GM12878 (cell line): ENCODE data around the gene LRFN2. TPM values are rescaled to one million over a fixed set of nuclear protein-coding genes. Genes with fewer than 3 reads are reported as not detected.

Source experiments
- ATAC-seq: fragments of 200-7000 bp; cut with Tn5 transposase; 3 replicates; pipeline ENCODE4 v1.9.1; 2020; ENCODE audit warnings: mild to moderate bottlenecking, moderate library complexity
- BruUV-seq: library from RNA; stranded (reverse); fragments of 400-500 nt; replicated peaks from 2 replicates; lab custom pipeline; 2021; lab: Mats Ljungman, UMichigan
- CTCF ChIA-PET: fragments of 300-600 bp; sonication (Branson Sonifier 250); formaldehyde crosslinking; extraction: SDS; loops from one replicate; lab custom pipeline; 2021; ENCODE audit warnings: inconsistent platforms; lab: Yijun Ruan, JAX
- POLR2A ChIA-PET: fragments of 350-600 bp; formaldehyde crosslinking; extraction: SDS; loops from one replicate; lab custom pipeline; 2021; ENCODE audit warnings: inconsistent platforms; lab: Charles Lee
- RAD21 ChIA-PET: fragments of 300-600 bp; sonication (Branson Sonifier 250); formaldehyde crosslinking; loops from one replicate; lab custom pipeline; 2023; ENCODE audit warnings: antibody characterized with exemption; ENCODE audit not compliant: unreplicated experiment; lab: Charles Lee
- SMC1A ChIA-PET: fragments of 300-600 bp; sonication (Branson Sonifier 250); formaldehyde crosslinking; loops from one replicate; lab custom pipeline; 2023; ENCODE audit not compliant: unreplicated experiment, uncharacterized antibody; lab: Charles Lee
- DNase-seq: peaks from one replicate; pipeline ENCODE4 v3.0.0-alpha.2; 2011; ENCODE audit warnings: low read depth, low spot score
- FAIRE-seq: peaks from 3 replicates; lab custom pipeline; 2011; peaks lifted over from hg19 to GRCh38; lab: Jason Lieb, UNC
- H2AFZ ChIP-seq: 2 replicates; pipeline ENCODE4 v1.6.0; 2011; ENCODE audit warnings: low read depth, low read length, control low read depth; ENCODE audit not compliant: control insufficient read depth
- H3K27ac ChIP-seq: 2 replicates; pipeline ENCODE4 v1.5.1; 2011; ENCODE audit warnings: control low read depth; ENCODE audit not compliant: control insufficient read depth, insufficient read depth
- H3K27me3 ChIP-seq, 2 experiments: replicated peaks in 1 of 2; 2 replicates each; pipeline versions ENCODE4 v1.6.0 to v1.6.1; 2011; ENCODE audit warnings: low read length in 1 of 2; ENCODE audit not compliant: control insufficient read depth in 2 of 2, insufficient read depth in 2 of 2
- H3K36me3 ChIP-seq, 2 experiments: 2 replicates each; pipeline ENCODE4 v1.5.1; 2011; ENCODE audit warnings: low read length in 1 of 2; ENCODE audit not compliant: control insufficient read depth in 2 of 2, insufficient read depth in 2 of 2
- H3K4me1 ChIP-seq: 2 replicates; pipeline ENCODE4 v1.6.1; 2011; ENCODE audit warnings: mild to moderate bottlenecking, low read length, moderate library complexity, mixed read lengths; ENCODE audit not compliant: control insufficient read depth, insufficient read depth
- H3K4me2 ChIP-seq: 2 replicates; pipeline ENCODE4 v1.6.0; 2011; ENCODE audit warnings: control low read depth; ENCODE audit not compliant: control insufficient read depth, insufficient read depth
- H3K4me3 ChIP-seq: fragments of 200-600 bp; sonication (generic); 2 replicates; pipeline ENCODE4 v1.5.1; 2016
- H3K79me2 ChIP-seq: 2 replicates; pipeline ENCODE4 v1.6.0; 2011; ENCODE audit warnings: low read length; ENCODE audit not compliant: control insufficient read depth, insufficient read depth
- H3K9ac ChIP-seq: 2 replicates; pipeline ENCODE4 v1.8.0; 2011; ENCODE audit warnings: low read length, control low read depth, mixed read lengths; ENCODE audit not compliant: control insufficient read depth, insufficient read depth
- H3K9me3 ChIP-seq: replicated peaks from 3 replicates; pipeline ENCODE4 v1.5.1; 2011; ENCODE audit warnings: mild to moderate bottlenecking, low read length; ENCODE audit not compliant: control insufficient read depth, insufficient read depth
- H4K20me1 ChIP-seq: 2 replicates; pipeline ENCODE4 v1.6.0; 2011; ENCODE audit not compliant: control insufficient read depth, insufficient read depth
- BMI1 ChIP-seq: fragments of 450-650 bp; IDR thresholded peaks from 2 replicates; pipeline ENCODE4 v1.6.1; 2016; ENCODE audit warnings: mild to moderate bottlenecking, moderate library complexity, borderline replicate concordance
- CHD1 ChIP-seq: IDR thresholded peaks from 2 replicates; pipeline ENCODE4 v1.6.1; 2012; ENCODE audit warnings: low read depth, low read length, improper control_type of control experiment
- EP300 ChIP-seq, 2 experiments: fragments of 150-350 bp in 1 of 2; IDR thresholded peaks; 2 replicates each; pipeline ENCODE4 v1.6.1; 2011 to 2012; ENCODE audit warnings: low read depth in 2 of 2, low read length in 2 of 2, borderline replicate concordance in 1 of 2, improper control_type of control experiment in 1 of 2, inconsistent platforms in 1 of 2; ENCODE audit not compliant: control insufficient read depth in 1 of 2
- ETV6 ChIP-seq, 2 experiments: fragments of 450-650 bp in 1 of 2; IDR thresholded peaks in 1 of 2; conservative IDR thresholded peaks in 1 of 2; 2 replicates each; pipeline ENCODE4 v1.6.1; 2014; ENCODE audit warnings: antibody characterized with exemption in 1 of 2, borderline replicate concordance in 1 of 2, low read depth in 1 of 2, mild to moderate bottlenecking in 1 of 2, moderate library complexity in 1 of 2
- JUNB ChIP-seq: IDR thresholded peaks from 2 replicates; pipeline ENCODE4 v1.6.1; 2016; ENCODE audit warnings: antibody characterized with exemption, mild to moderate bottlenecking
- LARP7 ChIP-seq: fragments of 450-650 bp; IDR thresholded peaks from 2 replicates; pipeline ENCODE4 v1.6.1; 2017; ENCODE audit warnings: mild to moderate bottlenecking
- MXI1 ChIP-seq: fragments of 150-350 bp; IDR thresholded peaks from 2 replicates; pipeline ENCODE4 v1.6.1; 2011; ENCODE audit warnings: low read depth, mild to moderate bottlenecking, inconsistent platforms, low read length, improper control_type of control experiment
- NBN ChIP-seq: fragments of 450-650 bp; IDR thresholded peaks from 2 replicates; pipeline ENCODE4 v1.6.1; 2016
- NFIC ChIP-seq: IDR thresholded peaks from 2 replicates; pipeline ENCODE4 v1.6.1; 2012; ENCODE audit warnings: low read depth, mild to moderate bottlenecking, inconsistent platforms, low read length, moderate library complexity
- PAX5 ChIP-seq: IDR thresholded peaks from 2 replicates; pipeline ENCODE4 v1.6.1; 2011; ENCODE audit warnings: low read depth, low read length, borderline replicate concordance
- PAX8 ChIP-seq: fragments of 450-650 bp; IDR thresholded peaks from 2 replicates; pipeline ENCODE4 v1.6.1; 2017; ENCODE audit warnings: mild to moderate bottlenecking, moderate library complexity
- POLR2A ChIP-seq: IDR thresholded peaks from 2 replicates; pipeline ENCODE4 v1.6.1; 2011; ENCODE audit warnings: low read depth, mild to moderate bottlenecking, low read length
- RAD51 ChIP-seq: fragments of 450-650 bp; IDR thresholded peaks from 2 replicates; pipeline ENCODE4 v1.6.1; 2016; ENCODE audit warnings: moderate library complexity, mild to moderate bottlenecking, inconsistent platforms
- RB1 ChIP-seq: fragments of 450-650 bp; formaldehyde crosslinking; IDR thresholded peaks from 2 replicates; pipeline ENCODE4 v1.6.1; 2017; ENCODE audit warnings: mild to moderate bottlenecking, borderline replicate concordance
- SMC3 ChIP-seq: IDR thresholded peaks from 2 replicates; pipeline ENCODE4 v1.6.1; 2011; ENCODE audit warnings: low read length, improper control_type of control experiment, borderline replicate concordance
- SREBF2 ChIP-seq: IDR thresholded peaks from 2 replicates; pipeline ENCODE4 v1.6.1; 2012; ENCODE audit warnings: mild to moderate bottlenecking, low read length
- TCF12 ChIP-seq: IDR thresholded peaks from 2 replicates; pipeline ENCODE4 v1.6.1; 2011; ENCODE audit warnings: low read depth, mild to moderate bottlenecking, low read length
- TCF7 ChIP-seq: IDR thresholded peaks from 2 replicates; pipeline ENCODE4 v1.6.1; 2014; ENCODE audit warnings: antibody characterized with exemption, borderline replicate concordance
- ZNF274 ChIP-seq: IDR thresholded peaks from one replicate; pipeline ENCODE4 v1.8.0; 2011; ENCODE audit not compliant: insufficient read length, insufficient read depth
- WGBS: methylation state at CpG from one replicate; pipeline ENCODE4 v1.1.6; 2016; ENCODE audit warnings: low lambda C conversion rate; ENCODE audit not compliant: insufficient replicate concordance, insufficient coverage; ENCODE audit errors: missing lambda C conversion rate; 5-methylcytosine and 5-hydroxymethylcytosine counted together
- in situ Hi-C: fragments of 300-500 bp; cut with MboI; formaldehyde crosslinking; loops from 9 replicates; pipeline ENCODE4 v1.14.3; 2018; ENCODE audit warnings: mixed read lengths
- intact Hi-C: fragments of 100-400 bp; cut with micrococcal nuclease; formaldehyde crosslinking; loops from one replicate; pipeline ENCODE4 v1.14.2; 2022; ENCODE audit not compliant: unreplicated experiment
- polyA plus RNA-seq, 11 experiments: library from polyadenylated mRNA; depleted of rRNA in 4 of 11; unstranded in 6 of 11; stranded (reverse) in 5 of 11; fragments of >200 nt; fragmentation: Nextera tagmentation in 4 of 11; fragmentation: Illumina TruSeq in 1 of 11; extraction: Ambion mirVana in 4 of 11; extraction: Trizol in 1 of 11; gene quantifications; 1 replicate in 1 of 11; 2 replicates in 10 of 11; pipeline versions ENCODE4 v1.2.1 to v1.2.3, GENCODE V29; 2011 to 2016; ENCODE audit warnings: inconsistent platforms in 2 of 11, missing spikeins in 2 of 11, low read depth in 1 of 11
- total RNA-seq, 4 experiments: library from RNA; depleted of rRNA in 3 of 4; stranded (reverse); fragments of >200 nt in 3 of 4; fragmentation: Illumina TruSeq in 1 of 4; extraction: Trizol in 1 of 4; gene quantifications; 2 replicates each; pipeline versions ENCODE4 v1.2.1 to v1.2.3, GENCODE V29; 2013 to 2021

The LRFN2 gene
- total and polyA plus RNA-seq, 10 of the 15 experiments (the other 5 are each of a cell fraction or from before 2014, with no cell fraction given), result not detected

DNA sequence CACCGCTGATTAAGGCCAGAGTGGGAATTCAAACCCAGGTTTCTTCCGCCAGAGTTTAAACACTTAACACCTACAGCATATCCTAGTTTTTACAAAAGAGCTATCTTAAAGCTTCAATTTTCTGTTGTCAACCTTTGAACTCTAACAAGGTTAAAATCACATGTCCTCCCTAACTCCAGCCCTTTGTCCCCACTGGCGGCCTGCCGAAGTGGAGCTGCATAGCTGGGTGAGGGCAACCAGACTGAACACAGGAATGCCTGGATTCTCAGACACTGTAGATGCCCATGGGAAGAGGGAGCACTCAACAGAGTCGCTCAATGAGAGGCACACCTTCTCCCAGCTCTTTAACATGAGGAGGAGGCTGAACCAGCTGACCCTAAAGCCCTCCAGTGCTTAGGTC, 59.1 kb downstream of the LRFN2 start:
- 33% methylated on average over 5 of the region's 5 CpGs for whole genome bisulfite sequencing
- no TSS peak for BruUV-seq

GRCh38 chr6:40526036-40526435, 61.1 kb downstream of the LRFN2 start:
- H3K36me3 ChIP-seq, result no peaks in the 10 kb centered on the region
- no peaks in the 10 kb centered on the region for H3K4me1 ChIP-seq
- H3K9me3 ChIP-seq, result no peaks in the 10 kb centered on the region
- peaks cover 2 to 3% of the 10 kb centered on the region in 2 experiments; a peak in 3 of 4 replicates for H3K27me3 ChIP-seq
- in situ Hi-C loops (no loop called here), intact Hi-C loops (no loop called here)
- DNase-seq (no peak), FAIRE-seq (no peak), ATAC-seq (no peak)
- H3K79me2 ChIP-seq, result no peaks in the 10 kb centered on the region
- ChIA-PET POLR2A (no interaction called here), RAD21 (no interaction called here), CTCF (no interaction called here), SMC1A (no interaction called here)
- TF ChIP-seq NBN (no peak), EP300 (IDR thresholded peaks at IDR 0.05; ENCODE audit: borderline replicate concordance in 1 of 2, control insufficient read depth in 1 of 2, low read depth in 2 of 2, low read length in 2 of 2) (no peak), NFIC (no peak), SMC3 (no peak), RAD51 (no peak), ZNF274 (no peak), POLR2A (no peak), LARP7 (no peak), PAX8 (no peak), JUNB (no peak), RB1 (no peak), TCF12 (no peak), CHD1 (no peak), ETV6 (conservative IDR thresholded peaks at IDR 0.05 in 1 of 2, IDR thresholded peaks at IDR 0.05 in 1 of 2; ENCODE audit: borderline replicate concordance in 1 of 2, low read depth in 1 of 2) (no peak), TCF7 (no peak), MXI1 (no peak), BMI1 (no peak)
- H3K4me2 ChIP-seq, result no peak overlapping the region
- no peaks in the 10 kb centered on the region for H4K20me1 ChIP-seq
- 57% methylated on average over 6 of the region's 6 CpGs for WGBS
- H2AFZ ChIP-seq, result no peak overlapping the region
- no peak overlapping the region for H3K27ac ChIP-seq
- no peak overlapping the region for H3K4me3 ChIP-seq
- no TSS peak for BruUV-seq
- H3K9ac ChIP-seq, result no peak overlapping the region

More for the DNA sequence above, 59.1 kb downstream of the LRFN2 start:
- ChIA-PET POLR2A (no interaction called here), CTCF (no interaction called here), RAD21 (no interaction called here), SMC1A (interaction anchor here (0.5 to 1.1 kb wide), 2 partner anchors 19 to 305 kb away, joined by 3 to 4 read pairs; no protein-coding TSS in a partner anchor)
- TF ChIP-seq PAX5 (no peak), SREBF2 (no peak)
- Histone ChIP-seq H3K9me3 (no peaks in the 10 kb centered on the region), H3K4me3 (no peak overlapping the region), H3K4me2 (no peak overlapping the region), H3K36me3 (no peaks in the 10 kb centered on the region), H4K20me1 (no peaks in the 10 kb centered on the region), H3K9ac (no peak overlapping the region), H2AFZ (no peak overlapping the region), H3K79me2 (no peaks in the 10 kb centered on the region), H3K27me3 (peaks cover 1 to 2% of the 10 kb centered on the region in 2 experiments; a peak in 2 of 4 replicates), H3K4me1 (no peaks in the 10 kb centered on the region), H3K27ac (no peak overlapping the region)
- ATAC-seq (no peak), DNase-seq (no peak), FAIRE-seq (no peak)
- intact Hi-C loops, result no loop called here
- in situ Hi-C loops, result no loop called here
